Measurements from ENCODE around the gene PLSCR4.
A peak's percentile ranks its signal among the peaks of the same experiment; 100 is the strongest.
"Not testable (repeated sequence)": the region's sequence is repeated elsewhere in the genome, so short reads cannot be mapped to it uniquely, and the experiment has no call there.

The PLSCR4 gene

GRCh38 chr3:146249921-146250320 is 984 bp downstream of the PLSCR4 start:
- no peak for DNase-seq

GRCh38 chr3:146247911-146248310 is 3.0 kb downstream of the PLSCR4 start:
- DNase-seq: no peak

- DNase-seq: no peak
Measured at GRCh38 chr3:146246526-146246925, 4.4 kb downstream of the PLSCR4 start.

- no peak for DNase-seq
Measured at GRCh38 chr3:146243559-146243958, 7.3 kb downstream of the PLSCR4 start.

- no peak for DNase-seq
Measured at GRCh38 chr3:146241523-146242240, 9.2 kb downstream of the PLSCR4 start.

- DNase-seq: no peak
Measured at GRCh38 chr3:146233487-146233886, 17.4 kb downstream of the PLSCR4 start.

GRCh38 chr3:146227486-146227885 is 23.4 kb downstream of the PLSCR4 start:
- peak in 16 of 51 donors; percentile 0 to 49 (median 7) for DNase-seq

- DNase-seq: no peak
Measured at GRCh38 chr3:146226881-146227280, 24.0 kb downstream of the PLSCR4 start.

GRCh38 chr3:146225458-146225857 is 25.4 kb downstream of the PLSCR4 start:
- not testable (repeated sequence) for DNase-seq

- no peak for DNase-seq
Measured at GRCh38 chr3:146223401-146224373, 27.2 kb downstream of the PLSCR4 start.

- DNase-seq: no peak
Measured at GRCh38 chr3:146222204-146223046, 28.5 kb downstream of the PLSCR4 start.

- DNase-seq: no peak
Measured at GRCh38 chr3:146221276-146221675, 29.6 kb downstream of the PLSCR4 start.

GRCh38 chr3:146218880-146219866 is 31.7 kb downstream of the PLSCR4 start:
- DNase-seq: peak in 13 of 51 donors; percentile 0 to 39 (median 7)

GRCh38 chr3:146217324-146217723 is 33.6 kb downstream of the PLSCR4 start:
- DNase-seq: no peak

GRCh38 chr3:146214493-146214892 is 36.4 kb downstream of the PLSCR4 start:
- DNase-seq: peak in 1 of 51 donors; percentile 86

- no peak for DNase-seq
Measured at GRCh38 chr3:146209371-146209770, 41.5 kb downstream of the PLSCR4 start.

GRCh38 chr3:146203776-146204175 is 47.1 kb downstream of the PLSCR4 start:
- no peak for DNase-seq

- no peak for DNase-seq
Measured at GRCh38 chr3:146200461-146201220, 50.3 kb downstream of the PLSCR4 start.

GRCh38 chr3:146199762-146200161 is 51.1 kb downstream of the PLSCR4 start:
- no peak for DNase-seq

All from hypothalamus (tissue), 51 donors.